GM19099 (cell line): ENCODE data around the gene SLC22A23.

Experiments
- POLR2A ChIP-seq: IDR thresholded peaks from 3 replicates; pipeline ENCODE4 v1.6.1; 2011; ENCODE audit warnings: low read depth; ENCODE audit not compliant: insufficient read length; ENCODE audit errors: extremely low read depth

Gene SLC22A23

DNA sequence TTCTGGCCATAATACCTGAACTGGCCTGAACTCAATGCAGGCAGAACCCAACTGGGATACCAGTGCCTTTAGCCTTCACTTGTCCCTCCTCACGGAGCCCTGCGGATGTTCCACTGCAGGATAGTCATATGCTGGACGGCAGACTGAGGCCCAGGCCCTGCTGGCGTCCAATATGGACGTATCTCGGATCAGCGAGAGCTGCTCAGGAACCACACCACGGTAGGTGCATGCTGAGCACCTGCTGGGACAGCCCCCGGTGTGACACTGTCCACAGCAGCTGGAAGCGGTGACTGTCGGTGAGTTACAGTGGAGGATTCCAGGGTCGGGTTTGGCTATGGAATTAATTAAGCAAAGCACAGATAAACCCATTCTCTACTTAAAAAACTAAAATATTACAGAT, 149.4 kb downstream of the SLC22A23 start:
- no peak for TF ChIP-seq POLR2A

DNA sequence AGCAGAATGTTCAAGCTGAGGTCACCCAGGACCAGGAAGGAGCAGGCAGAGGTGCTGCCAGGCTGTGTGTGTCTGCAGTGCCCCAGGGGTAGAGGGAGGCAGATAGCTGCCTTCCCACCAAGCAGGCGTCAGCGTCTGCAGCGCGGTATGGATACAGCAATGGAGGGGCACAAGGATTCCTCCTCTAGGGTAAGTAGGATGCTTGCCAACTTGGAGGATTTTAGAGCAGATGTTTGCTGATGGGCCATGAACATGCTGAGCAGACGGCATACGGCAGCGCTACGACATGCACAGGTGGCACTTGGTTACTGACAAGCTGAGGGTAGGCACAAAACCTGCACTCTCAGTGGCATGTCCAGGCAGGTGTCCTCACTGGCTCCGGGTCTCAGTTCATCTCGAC, 150.0 kb downstream of the SLC22A23 start:
- no peak for TF ChIP-seq POLR2A

DNA sequence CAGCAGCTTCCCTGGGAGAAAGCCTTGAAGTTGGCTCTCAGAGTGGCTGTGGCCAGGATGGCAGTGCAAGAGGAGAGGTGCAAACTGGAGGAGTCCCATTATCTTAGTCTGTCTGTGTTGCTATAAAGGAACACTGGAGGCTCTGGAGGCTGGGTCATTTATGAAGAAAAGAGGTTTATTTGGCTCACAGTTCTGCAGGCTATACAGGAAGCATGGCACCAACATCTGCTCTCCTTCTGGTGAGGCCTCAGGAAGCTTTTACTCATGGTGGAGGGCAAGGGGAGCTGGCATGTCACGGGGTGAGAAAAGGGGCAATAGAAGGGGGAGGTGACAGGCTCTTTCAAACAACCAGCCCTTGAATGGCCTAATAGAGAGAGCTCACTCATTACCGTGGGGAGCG, 151.0 kb downstream of the SLC22A23 start:
- TF ChIP-seq POLR2A: no peak

DNA sequence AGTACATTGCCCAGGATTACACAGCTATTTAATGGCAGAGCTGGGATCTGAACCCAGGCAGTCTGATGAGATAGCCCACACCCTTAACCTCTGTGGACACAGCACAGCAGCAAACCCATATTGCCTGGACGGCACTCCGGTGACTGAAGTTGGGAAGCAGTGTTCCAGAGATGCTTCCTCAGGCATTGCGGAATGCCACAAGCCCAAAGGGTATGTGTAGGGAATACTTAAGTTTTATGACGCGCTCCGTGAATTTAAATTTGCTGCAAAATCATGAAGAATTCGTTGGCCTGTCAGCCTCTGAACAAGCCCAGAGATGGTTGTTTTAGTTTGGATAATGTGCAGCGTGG, 151.7 kb downstream of the SLC22A23 start:
- TF ChIP-seq POLR2A: no peak

DNA sequence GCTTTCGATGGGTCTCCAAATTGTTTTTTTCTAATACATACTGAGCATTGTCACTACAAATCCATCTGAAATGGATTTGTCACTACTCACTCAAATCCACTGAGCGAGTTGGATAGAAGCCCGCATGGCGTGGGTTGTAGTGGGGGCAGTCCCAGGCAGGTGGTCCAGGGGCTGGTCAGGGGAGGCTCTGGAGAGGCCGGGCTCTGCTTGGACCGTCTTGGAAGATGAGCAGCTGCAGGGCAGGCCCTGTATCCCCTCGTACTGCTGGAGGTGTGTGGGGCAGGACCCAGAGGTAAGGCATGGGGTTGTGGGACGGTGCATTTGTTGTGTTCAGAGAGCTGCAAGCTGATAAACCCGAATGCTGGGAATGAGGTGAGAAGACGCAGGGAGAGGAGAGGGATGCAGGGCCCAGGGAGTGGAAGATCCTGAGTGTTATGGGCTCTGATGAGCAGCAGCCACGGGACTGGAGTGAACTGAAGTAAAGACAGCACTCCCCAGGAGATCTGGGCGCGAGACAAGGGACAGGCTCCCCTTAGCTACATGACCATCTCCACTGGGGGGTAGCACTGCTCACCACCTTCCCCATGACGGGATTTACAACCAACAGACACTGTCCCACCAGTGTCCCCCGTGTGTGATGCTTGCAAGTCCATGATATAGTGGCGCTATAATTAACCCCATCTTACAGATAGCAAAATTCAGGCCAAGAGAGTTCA, 152.2 kb downstream of the SLC22A23 start:
- no peak for TF ChIP-seq POLR2A

DNA sequence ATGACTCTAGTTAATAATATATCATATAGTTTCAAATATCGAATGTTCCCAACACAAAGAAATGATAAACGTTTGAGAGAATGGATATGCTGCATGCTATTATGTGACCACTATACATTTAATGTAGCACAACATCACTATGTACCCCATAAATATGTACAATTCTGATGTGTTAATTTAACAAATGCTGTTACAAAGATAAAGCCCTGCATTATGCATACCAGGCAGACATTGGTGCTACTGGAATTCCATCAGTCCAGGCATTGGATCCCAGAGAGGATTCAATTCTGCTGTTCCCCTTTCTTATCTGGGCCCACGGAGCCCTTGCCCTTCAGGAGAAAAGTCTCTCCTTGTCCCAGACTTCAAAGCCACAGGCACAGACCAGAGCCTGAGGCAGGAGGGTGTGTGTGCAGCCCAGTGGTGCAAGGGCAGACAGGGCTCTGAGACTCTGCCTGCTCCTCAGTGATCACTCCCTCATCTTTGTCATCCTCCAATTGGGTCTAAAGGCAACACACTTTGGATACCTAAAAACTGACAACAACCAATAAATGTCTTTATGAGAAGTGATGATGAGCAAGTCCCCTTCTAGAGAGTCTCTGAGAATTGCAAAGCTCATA, 152.9 kb downstream of the SLC22A23 start:
- no peak for TF ChIP-seq POLR2A

DNA sequence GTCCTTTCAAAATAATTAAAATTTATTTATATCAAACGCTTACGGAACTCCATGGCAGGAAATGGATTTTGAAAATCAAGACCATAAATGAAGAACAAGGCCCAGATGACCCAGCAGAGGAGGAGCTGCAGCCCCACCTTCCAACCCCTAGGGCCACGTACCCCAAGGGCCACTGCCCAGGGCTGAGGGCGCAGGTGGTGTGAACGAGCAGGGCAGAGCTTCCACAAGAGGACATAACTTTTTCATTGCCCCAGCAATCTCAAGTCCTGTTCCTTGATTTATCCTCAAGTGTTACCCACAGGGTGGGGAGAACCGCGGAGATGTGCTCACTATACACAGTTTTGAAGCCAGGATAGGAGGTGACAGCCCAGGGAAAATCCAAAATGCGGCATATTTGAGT, 155.3 kb downstream of the SLC22A23 start:
- TF ChIP-seq POLR2A: no peak

DNA sequence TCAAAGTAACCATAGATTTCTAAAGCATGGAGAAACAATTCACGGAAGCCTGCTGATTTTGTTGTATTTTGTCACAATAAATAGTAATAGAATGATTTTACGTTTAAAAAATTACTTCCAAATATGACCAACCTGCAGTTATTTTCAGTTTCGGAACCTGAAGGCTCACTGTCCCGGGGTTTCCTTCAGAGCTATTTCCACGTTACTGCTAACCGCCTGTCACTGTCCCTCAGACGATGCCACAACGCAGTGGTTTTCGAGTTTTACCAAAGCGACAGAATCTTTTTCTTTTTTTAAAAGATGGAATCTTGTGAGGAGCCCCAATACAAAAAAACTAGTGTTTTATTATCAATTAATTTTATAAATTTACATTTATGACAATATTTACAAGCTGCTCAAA, 157.6 kb downstream of the SLC22A23 start:
- no peak for TF ChIP-seq POLR2A

DNA sequence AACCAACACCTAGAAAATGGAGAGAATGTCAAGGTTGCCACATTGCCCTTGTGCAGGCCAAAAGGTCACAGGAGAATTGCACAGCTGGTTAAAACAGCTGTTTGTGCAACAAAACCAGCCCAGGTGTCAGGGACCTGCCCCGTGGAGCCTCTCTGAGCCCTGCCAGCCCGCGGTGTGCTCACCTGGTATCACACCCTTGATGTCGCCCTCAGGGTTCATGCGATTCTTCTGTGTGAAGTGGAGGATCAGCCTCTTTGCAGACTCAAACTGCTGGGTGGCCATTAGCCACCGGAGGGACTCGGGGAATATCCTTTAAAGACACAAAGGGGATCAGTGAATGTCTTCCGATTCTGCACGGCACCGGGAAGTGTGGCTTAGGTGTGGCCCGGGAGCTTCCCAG, 158.9 kb downstream of the SLC22A23 start:
- no peak for TF ChIP-seq POLR2A

DNA sequence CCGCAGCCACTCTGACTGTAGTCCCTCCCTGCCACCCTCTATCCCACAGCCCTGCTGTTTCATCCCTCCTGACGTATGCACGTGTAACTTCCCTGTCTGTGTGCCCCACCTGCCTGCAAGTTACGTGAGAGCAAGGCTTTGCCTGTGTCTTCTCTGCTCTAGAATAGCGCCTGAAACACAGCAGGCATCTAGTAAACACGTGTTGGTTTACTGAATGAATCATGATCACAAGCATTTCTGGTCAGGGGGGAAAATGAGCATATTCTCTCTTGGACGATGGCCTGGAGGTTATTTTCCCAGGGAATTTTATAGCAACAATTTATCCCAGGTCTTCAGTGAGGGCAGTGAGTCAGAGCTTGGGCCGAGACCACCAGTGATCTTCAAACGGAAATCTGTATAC, 159.8 kb downstream of the SLC22A23 start:
- no peak for TF ChIP-seq POLR2A

DNA sequence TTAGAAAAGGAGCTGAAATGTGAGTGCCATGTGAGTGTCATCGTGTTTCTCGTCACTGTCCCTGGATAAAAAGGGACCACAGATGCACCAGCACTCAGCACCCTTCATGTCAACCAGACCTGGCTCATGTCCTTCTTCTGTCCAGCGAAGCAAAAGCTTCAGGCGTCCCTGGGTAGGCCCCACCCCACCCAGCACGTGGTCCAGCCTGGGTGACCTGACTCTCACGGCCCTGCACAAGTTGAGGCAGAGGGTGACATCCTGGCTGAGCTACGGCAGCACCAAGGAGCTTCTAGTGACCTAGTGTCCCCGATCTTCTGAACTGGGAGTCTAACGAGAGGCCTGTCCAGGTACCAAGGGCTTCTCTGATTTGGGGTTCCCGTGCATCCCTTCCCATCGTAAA, 160.3 kb downstream of the SLC22A23 start:
- no peak for TF ChIP-seq POLR2A

DNA sequence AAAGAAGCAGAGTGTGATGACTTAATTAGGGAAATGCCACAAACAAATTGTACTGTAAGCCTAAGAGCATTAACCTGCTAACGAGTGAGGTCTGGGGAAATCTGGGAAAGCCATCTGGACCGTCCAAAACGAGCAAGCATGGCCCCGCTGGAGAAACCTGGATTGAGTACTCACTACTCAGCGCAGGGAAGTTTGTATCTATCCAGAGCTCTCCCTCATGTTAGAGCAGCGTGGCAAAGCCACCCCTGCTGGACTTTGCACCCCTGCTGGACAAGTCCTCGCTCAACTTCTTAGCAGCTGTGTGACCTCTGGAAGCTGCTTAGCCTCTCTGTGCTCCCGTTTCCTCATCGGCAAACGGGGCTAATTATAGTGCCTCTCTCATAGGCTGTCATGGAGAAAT, 160.8 kb downstream of the SLC22A23 start:
- TF ChIP-seq POLR2A: no peak

DNA sequence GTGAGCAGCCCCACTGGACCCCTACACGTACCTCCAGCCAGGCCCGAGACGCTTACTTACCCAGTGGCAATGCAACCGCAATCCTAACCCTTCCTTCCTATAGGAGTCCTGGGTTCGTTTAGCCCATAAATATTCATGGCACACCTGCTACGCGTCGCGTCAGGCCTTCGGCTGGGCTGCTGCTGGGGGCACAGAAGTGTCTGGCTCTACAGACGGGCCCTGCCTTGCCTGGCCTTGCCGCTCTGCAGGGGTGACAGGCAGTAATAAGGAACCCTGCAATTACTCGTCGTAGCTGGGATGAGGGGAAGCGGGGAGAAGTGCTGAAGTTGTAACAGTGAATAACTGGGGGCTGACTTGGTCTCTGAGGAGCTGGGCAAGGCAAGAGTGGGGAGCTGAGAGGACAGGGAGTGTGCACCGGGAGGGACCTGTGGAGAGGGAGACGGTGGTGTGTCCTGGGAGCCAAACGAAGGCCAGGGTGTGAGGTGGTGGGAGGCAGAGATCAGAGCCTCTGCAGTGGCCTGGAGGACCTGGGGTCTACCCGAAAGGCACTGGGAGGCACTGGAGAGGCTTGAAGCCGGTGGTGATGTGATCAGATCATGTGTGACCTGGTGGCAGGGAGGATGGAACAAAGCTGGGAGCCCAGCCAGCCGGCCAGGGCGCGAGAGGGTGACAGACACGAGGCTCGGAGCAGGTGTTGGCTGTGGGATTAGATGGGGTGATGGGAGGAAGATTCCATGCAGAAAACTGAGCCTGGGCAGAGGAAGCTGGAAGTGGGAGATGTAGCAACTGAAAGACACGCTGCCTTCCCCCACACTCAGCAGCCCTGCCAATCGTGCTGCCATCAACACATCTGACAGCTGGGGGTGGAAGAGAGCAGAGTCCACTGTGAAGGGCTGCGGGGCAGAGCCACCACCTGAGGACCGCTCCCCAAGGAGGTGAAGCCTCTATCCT, 161.7 kb downstream of the SLC22A23 start:
- TF ChIP-seq POLR2A: no peak

DNA sequence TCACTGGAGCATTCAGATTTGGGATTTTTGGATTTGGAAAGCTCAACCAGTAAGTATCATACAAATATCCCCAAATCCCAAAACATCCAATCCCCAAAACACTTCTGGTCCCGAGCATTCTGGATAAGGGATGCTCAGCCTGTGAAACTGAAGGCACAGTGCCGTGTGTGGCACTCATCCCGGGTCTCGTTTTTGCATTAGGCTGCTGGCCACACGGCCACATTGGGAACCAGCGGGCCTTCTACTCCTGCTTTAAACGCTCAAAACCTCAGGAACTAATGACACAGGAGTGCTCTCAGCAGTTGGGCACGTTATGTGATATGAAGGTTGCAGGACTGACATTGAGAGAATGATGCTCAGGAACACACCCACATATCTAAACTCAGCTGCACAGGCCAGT, 162.5 kb downstream of the SLC22A23 start:
- TF ChIP-seq POLR2A: no peak

DNA sequence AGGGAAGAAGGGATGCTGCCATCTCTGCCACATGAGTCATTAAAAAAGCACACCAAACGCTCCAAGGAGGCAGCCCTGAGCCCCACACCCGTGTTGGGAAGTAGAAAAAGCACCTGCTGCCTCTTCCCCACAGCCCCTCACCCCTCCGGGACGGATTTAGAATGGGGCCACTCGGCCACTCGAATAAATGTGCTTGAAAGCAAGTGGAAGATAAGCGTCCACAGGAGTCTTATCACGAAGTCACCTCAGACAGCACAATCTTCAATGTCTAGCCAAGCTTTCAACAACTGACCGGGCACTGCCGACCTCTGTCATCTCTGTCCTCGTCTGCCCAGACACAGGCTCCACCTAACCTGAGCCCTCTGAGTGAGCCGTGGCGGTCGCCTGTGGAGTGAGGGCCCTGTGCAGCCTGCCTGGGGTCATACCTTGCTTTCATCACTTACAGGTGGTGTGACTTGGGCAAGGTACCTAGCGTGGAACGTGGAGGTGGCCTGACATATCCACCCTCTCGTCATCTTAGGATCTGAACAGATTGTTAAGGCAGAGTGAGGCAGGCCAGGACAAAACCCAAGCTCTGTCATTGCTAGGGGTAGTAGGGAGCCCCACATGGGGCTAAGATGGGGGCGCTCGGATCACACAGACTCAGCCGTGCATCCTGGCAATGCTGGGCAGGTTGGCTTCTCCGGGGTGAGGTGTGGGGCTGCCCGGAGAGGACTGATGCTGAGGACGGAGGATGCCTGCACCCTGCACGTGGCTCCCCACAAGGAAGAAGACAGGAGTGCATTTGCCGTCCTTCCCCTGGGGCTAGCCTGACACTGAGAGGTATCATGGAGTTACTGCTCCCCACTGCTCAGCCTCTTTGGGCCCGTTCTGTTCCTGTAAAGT, 163.3 kb downstream of the SLC22A23 start:
- TF ChIP-seq POLR2A: no peak
